HEK293 (cell line): ENCODE measurements around the gene ABCA2.

Experiments used
- ZNF175 ChIP-seq: fragments of 450-650 bp; formaldehyde crosslinking; IDR thresholded peaks from 2 replicates; pipeline ENCODE4 v1.5.1; 2016; ENCODE audit warnings: missing biosample characterization, missing genetic modification characterization
- ZNF280C ChIP-seq: fragments of 450-650 bp; formaldehyde crosslinking; IDR thresholded peaks from 2 replicates; pipeline ENCODE4 v1.5.1; 2016; ENCODE audit warnings: missing biosample characterization, missing genetic modification characterization

GRCh38 chr9:137020771-137021567, 7.1 kb downstream of the ABCA2 start:
- TF ChIP-seq ZNF175 (tag by site-specific recombination) (no peak), ZNF280C (tag by site-specific recombination) (no peak)
